Omental fat pad (tissue), 4 donors: ENCODE data around the gene UQCR10. TPM values are rescaled to one million over a fixed set of nuclear protein-coding genes. Genes with fewer than 3 reads are reported as not detected.

Source experiments
- ATAC-seq: fragments of 150-250 bp; one replicate; pipeline ENCODE4 v1.9.1; 2016; ENCODE audit warnings: mild to moderate bottlenecking, moderate library complexity; ENCODE audit not compliant: low FRiP score
- DNase-seq: peaks from one replicate; pipeline ENCODE4 v3.0.0-alpha.2; 2019; ENCODE audit warnings: low spot score
- total RNA-seq, 4 donors: library from RNA; depleted of rRNA; stranded (reverse); fragments of >200 nt; gene quantifications; one replicate each; pipeline ENCODE4 v1.1.0, GENCODE V29; 2016
- TF ChIP-seq, protein P1 (sequence below), 3 donors: fragments of 450-650 bp; IDR thresholded peaks; one replicate each; pipeline ENCODE4 v1.5.1; 2016 to 2017; ENCODE audit warnings: antibody characterized with exemption in 3 of 3, mild to moderate bottlenecking in 3 of 3, moderate library complexity in 2 of 3

UQCR10 gene
- total RNA-seq, 4 donors from 2014 or later, result 47.3 to 73.6 (median 65.4) TPM

DNA sequence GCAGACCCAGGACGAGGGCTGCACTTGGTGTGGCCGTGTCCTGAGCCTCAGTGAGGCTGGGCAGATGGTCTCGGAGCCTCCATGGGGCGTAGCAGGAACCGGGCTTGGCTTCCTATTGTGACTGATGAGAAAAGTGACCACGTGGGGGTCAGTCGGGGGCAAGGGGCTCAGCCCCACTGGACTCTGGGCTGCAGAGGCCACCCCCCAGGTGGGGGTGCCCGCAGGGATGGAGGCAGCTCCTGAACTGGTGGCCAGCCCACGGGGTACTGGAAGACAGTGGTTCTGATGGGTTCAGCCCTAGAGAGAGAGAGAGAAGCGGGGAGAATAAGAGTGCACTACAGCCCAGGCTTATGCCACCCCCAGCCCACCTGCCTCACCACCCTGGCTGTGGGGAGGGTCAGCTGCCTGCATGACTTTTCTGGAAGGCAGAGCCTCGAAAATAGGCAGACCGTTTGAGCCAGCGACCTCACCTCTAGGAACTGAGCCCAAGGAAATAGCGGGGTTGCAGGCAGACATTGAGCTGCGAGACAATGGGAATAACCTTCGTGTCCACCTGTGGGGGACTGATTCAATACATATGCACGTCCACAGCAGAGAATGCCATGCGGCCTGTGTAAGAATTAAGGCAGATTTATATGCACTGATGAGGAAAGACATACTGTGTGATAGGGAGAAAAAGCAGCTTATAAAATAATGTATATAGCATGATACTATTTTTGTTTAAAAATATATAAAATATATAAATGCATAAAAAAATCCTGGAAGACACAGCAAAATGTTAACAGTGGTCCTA lies 35.9 kb upstream of the UQCR10 start:
- TF ChIP-seq, protein P1, sequence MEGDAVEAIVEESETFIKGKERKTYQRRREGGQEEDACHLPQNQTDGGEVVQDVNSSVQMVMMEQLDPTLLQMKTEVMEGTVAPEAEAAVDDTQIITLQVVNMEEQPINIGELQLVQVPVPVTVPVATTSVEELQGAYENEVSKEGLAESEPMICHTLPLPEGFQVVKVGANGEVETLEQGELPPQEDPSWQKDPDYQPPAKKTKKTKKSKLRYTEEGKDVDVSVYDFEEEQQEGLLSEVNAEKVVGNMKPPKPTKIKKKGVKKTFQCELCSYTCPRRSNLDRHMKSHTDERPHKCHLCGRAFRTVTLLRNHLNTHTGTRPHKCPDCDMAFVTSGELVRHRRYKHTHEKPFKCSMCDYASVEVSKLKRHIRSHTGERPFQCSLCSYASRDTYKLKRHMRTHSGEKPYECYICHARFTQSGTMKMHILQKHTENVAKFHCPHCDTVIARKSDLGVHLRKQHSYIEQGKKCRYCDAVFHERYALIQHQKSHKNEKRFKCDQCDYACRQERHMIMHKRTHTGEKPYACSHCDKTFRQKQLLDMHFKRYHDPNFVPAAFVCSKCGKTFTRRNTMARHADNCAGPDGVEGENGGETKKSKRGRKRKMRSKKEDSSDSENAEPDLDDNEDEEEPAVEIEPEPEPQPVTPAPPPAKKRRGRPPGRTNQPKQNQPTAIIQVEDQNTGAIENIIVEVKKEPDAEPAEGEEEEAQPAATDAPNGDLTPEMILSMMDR (IDR thresholded peaks at IDR 0.05), result no peak
- DNase-seq, result no peak
- ATAC-seq, result no peak

DNA sequence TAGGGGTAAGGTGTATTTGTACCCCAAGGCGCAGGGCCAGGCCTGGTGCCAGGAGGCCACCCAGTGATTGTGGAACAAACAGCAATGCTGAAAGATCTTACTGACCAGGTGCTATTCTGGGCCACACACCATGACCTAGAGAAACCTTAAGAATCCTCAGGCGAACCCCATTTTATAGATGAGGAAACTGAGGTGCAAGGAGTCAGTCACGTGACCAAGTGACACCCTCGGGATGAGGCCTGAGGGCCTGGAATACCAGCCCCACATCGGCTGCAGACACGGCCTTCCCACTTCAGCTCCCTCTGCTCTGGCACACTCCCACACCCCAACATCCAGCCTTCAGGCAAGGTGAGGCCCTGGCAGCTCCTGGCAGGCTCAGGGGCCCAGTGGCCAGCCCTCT lies 34.3 kb upstream of the UQCR10 start:
- TF ChIP-seq, protein P1 (IDR thresholded peaks at IDR 0.05), result no peak
- DNase-seq (no peak), ATAC-seq (no peak)

DNA sequence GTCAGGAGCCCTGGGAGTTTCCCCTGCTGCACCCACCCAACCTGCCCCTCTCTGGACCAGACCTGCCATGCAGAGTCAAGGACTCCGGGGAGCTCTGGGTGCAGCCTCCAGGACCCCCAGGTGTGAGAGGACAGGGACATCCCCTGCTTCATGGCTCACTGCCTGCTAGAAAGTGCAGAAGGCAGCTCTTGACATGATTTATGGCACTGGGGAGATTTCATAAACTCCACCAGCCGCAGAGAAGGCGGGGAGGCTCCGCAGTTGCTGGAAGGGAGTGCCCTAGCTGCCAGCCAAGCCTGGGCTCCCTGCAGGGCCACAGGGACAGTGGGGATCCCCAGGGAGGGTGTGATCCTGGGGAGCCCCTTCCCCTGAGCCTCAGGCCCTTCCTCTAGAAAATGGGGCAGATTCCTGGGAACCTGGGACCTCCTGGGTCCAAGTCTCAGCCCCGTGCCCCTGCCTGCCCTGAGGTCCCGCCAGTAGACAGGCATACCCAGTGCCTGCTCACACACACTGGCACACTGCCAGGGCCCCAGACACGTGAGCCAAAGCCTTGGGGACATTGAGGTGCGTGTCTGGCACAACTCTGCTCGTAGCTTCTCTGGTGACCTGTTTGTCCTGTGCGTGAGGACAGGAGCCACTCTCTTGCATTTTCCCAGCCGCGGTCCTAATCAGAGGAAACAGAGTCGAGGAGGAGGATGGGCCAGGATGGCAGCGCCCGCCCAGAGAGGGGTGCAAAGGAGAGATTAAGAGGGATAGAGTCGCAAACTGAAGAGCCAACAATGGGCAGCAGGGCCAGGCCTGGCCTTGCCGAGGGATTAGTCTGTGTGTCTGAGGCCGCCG lies 33.6 kb upstream of the UQCR10 start:
- no peak for ATAC-seq
- TF ChIP-seq, protein P1 (IDR thresholded peaks at IDR 0.05), result no peak
- no peak for DNase-seq

DNA sequence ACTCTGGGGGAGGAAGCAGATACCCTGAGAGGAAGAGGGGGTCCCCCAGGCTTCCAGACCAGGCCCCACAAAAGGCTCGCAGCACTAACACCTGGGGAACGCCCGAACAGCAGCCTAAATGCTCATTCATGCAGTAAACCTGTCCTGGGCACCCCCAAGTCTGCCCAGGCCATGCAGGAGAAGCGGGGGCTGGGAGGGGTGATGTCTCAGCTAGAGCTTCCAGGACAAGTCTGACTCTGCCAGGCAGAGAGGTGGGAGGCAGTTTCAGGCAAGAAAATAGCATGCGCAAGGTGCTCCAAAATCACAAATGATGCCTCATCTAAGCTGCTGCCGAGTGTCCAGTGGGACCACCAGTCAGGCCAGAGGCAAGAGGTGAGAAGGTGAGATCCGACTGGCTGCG lies 32.8 kb upstream of the UQCR10 start:
- DNase-seq (no peak), ATAC-seq (no peak)
- TF ChIP-seq, protein P1 (IDR thresholded peaks at IDR 0.05), result no peak

DNA sequence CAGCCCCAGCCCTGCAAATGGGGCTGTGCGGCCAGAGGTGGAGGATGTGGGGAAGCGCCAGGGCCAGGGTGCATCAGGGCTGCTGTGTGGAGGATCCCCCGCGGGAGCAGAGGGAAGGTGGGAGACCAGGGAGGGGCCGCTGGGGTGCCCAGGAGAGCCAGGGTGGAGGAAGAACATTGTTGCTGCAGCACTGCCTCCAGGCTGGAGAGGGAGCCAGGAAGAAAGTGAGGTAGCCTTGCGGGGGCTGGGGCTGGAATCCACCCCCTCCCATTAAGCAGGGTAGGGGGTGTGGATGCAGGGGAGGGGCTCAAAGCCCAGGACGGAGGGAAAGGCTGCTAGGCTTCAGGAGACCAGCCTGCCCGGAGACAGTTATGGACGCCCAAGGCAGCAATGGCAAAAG lies 32.3 kb upstream of the UQCR10 start:
- ATAC-seq (no peak), DNase-seq (no peak)
- TF ChIP-seq, protein P1 (IDR thresholded peaks at IDR 0.05), result no peak

DNA sequence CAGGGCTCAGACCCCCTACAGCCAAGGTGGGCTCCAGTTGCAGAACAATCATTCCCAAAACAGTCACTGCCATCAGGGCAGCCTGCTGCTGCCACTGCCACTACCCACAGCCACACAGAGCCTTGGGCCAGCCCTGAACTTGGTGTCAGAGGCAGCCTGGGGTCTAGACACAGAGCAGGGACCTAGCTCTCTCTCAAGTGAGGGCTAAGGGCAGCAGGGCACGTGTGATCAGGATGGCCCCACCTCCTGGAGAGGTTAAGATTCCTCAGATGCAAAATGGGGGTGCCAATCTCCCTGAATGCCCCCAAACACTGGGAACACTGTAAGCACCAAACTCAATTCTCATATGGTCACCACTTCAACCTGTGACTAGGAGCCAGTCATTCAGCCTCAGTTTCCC lies 31.8 kb upstream of the UQCR10 start:
- no peak for DNase-seq
- TF ChIP-seq, protein P1 (IDR thresholded peaks at IDR 0.05), result no peak
- ATAC-seq, result no peak
